NCI-H446 treated with DMSO at 0.1 percent for 48 hours (cell line): ENCODE measurements around the gene COPZ2.
"Not testable (repeated sequence)": the region's sequence is repeated elsewhere in the genome, so short reads cannot be mapped to it uniquely, and the experiment has no call there.

Source experiments
- DNase-seq: peaks from one replicate; lab custom pipeline; 2025; lab: John Stamatoyannopoulos, UW

The COPZ2 gene

GRCh38 chr17:48030531-48030930 lies 7.1 kb downstream of the COPZ2 start:
- no peak for DNase-seq

- no peak for DNase-seq
Observed at GRCh38 chr17:48028736-48029135, 8.9 kb downstream of the COPZ2 start.

- DNase-seq: no peak
Observed at GRCh38 chr17:48027322-48027981, 10.1 kb downstream of the COPZ2 start.

- peak; percentile 35 for DNase-seq
Observed at GRCh38 chr17:48026502-48027321, 10.9 kb downstream of the COPZ2 start.

GRCh38 chr17:48025904-48026501 lies 11.6 kb downstream of the COPZ2 start:
- DNase-seq: no peak

- DNase-seq: peak; percentile 89
Observed at GRCh38 chr17:48025040-48025903, 12.3 kb downstream of the COPZ2 start.

GRCh38 chr17:48024149-48025039 lies 13.2 kb downstream of the COPZ2 start:
- DNase-seq: peak; percentile 36

GRCh38 chr17:48023400-48024148 lies 14.0 kb downstream of the COPZ2 start:
- peak; percentile 78 for DNase-seq

GRCh38 chr17:48022901-48023300 lies 14.7 kb downstream of the COPZ2 start:
- no peak for DNase-seq

GRCh38 chr17:48021934-48022333 lies 15.7 kb downstream of the COPZ2 start:
- no peak for DNase-seq

GRCh38 chr17:48017817-48018158 lies 19.8 kb downstream of the COPZ2 start:
- not testable (repeated sequence) for DNase-seq

- no peak for DNase-seq
Observed at GRCh38 chr17:48016112-48016511, 21.5 kb downstream of the COPZ2 start.

- no peak for DNase-seq
Observed at GRCh38 chr17:48014595-48015111, 22.9 kb downstream of the COPZ2 start.

- DNase-seq: no peak
Observed at GRCh38 chr17:48013876-48014594, 23.6 kb downstream of the COPZ2 start.

GRCh38 chr17:48012654-48013053 lies 24.9 kb downstream of the COPZ2 start:
- DNase-seq: no peak

GRCh38 chr17:48012151-48012520 lies 25.5 kb downstream of the COPZ2 start:
- DNase-seq: peak; percentile 61

- DNase-seq: no peak
Observed at GRCh38 chr17:48011405-48012150, 26.0 kb downstream of the COPZ2 start.

GRCh38 chr17:48010193-48010592 lies 27.4 kb downstream of the COPZ2 start:
- no peak for DNase-seq
